HL-60 (cell line): Measurements from ENCODE around the gene GPR141.

Experiments used
- CTCF ChIP-seq: IDR thresholded peaks from one replicate; pipeline ENCODE4 v1.5.1; 2011; ENCODE audit warnings: low read length, control low read depth, inconsistent platforms; ENCODE audit not compliant: insufficient read depth
- POLR2AphosphoS5 ChIP-seq: IDR thresholded peaks from 2 replicates; pipeline ENCODE4 v1.6.1; 2012; ENCODE audit warnings: low read depth
- REST ChIP-seq: IDR thresholded peaks from 2 replicates; pipeline ENCODE4 v1.6.1; 2012; ENCODE audit warnings: low read depth; ENCODE audit not compliant: insufficient replicate concordance

- no peak for TF ChIP-seq CTCF
- TF ChIP-seq POLR2AphosphoS5, result no peak
- TF ChIP-seq REST, result no peak
These were observed 67.5 kb downstream of the GPR141 start for GRCh38 chr7:37751096-37751495.
